HG03558 (cell line): ENCODE measurements around the gene MRPL40.

ENCODE experiments used
- ATAC-seq: cut with Tn5 transposase; IDR thresholded peaks from one replicate; pipeline ENCODE4 v1.9.1; 2021; ENCODE audit warnings: moderate number of reproducible peaks; ENCODE audit not compliant: unreplicated experiment; ENCODE audit errors: extremely low read depth

MRPL40 gene

DNA sequence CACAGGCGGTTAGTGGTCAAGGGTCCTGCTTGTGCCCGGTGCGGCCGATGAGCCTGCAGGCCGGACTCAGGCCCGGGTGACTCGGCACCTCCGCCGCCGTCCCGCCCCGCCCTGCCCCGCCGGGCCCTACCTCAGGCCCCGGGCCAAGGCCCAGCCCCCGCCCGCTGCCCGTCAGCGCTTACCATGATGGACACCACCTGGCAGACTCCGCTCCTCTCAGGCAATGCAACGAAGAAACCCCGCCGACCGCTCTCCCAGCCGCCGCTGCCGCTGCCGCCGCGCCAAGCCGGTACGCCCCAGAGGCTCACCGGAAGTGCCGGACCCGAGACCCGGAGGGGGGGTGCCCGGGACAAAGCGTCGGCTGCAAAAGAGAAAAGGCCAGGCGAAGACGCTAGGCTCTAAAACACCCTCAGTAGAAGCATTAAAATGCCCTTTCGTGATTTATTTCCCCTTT, 46.6 kb downstream of the MRPL40 start, which contains the start of gene UFD1:
UFD1 (minus strand) TSS at position 293 of the 454 bp plus-strand sequence; CDS start at position 185, 108 bp downstream.
- ATAC-seq = no peak

GRCh38 chr22:19479355-19480172, 47.2 kb downstream of the MRPL40 start, which contains the start of gene CDC45:
TSS of gene CDC45 (plus strand) at chr22:19479920. CDS start at chr22:19479969, 49 bp downstream.
- peak; percentile 48 for ATAC-seq

DNA sequence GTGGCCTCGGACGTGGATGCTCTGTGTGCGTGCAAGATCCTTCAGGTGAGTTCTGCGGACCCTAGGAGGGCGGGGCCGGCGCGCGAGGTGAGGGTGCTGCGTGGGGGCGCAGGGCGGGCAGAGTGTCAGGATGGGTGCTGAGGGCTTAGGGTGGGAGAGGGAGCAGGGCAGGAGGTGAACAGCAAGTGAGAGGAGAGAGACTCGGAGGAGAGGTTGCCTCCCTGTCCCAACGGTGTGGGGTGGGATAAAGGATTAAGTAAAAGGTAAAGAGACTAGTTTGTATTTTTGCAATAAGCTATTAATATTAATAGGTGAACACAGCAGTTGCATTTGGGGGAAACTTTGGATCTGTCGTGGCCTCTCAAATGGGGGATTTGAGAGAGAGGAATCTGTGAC, 47.8 kb downstream of the MRPL40 start:
- no peak for ATAC-seq

DNA sequence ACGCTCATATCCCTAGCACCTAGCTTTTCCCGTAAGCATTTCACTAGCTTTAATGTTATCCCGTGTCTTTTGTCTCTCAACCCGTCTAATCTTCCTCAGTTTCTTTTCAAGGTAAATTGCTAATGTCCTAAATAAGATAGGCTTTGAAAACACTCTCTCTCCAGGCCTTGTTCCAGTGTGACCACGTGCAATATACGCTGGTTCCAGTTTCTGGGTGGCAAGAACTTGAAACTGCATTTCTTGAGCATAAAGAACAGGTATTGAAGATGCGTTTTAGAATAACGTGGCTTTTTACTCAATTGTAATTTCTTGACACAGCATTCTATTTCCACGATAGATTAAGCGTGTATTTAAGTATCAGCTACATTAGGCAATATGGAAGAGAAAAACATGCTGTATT, 48.4 kb downstream of the MRPL40 start:
- no peak for ATAC-seq

DNA sequence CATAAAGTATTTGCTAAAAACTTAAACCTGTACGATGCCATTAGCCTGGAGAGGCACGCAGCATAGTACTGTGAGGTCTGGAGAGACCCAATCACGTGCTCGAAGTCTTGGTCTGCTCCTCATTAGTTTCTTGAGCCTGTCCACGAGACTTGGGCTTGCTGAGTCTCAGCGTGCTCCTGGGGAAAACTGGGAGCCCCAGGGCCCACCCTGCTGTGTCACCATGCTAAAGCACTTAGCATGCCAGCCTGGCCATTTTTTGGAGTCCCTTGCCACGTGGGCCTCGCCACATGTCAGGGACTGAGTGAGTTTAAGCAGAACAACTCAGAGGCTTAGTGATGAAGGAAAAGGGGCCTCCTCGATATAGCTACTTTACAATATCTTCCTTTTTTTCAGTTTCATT, 50.0 kb downstream of the MRPL40 start:
- ATAC-seq = no peak

DNA sequence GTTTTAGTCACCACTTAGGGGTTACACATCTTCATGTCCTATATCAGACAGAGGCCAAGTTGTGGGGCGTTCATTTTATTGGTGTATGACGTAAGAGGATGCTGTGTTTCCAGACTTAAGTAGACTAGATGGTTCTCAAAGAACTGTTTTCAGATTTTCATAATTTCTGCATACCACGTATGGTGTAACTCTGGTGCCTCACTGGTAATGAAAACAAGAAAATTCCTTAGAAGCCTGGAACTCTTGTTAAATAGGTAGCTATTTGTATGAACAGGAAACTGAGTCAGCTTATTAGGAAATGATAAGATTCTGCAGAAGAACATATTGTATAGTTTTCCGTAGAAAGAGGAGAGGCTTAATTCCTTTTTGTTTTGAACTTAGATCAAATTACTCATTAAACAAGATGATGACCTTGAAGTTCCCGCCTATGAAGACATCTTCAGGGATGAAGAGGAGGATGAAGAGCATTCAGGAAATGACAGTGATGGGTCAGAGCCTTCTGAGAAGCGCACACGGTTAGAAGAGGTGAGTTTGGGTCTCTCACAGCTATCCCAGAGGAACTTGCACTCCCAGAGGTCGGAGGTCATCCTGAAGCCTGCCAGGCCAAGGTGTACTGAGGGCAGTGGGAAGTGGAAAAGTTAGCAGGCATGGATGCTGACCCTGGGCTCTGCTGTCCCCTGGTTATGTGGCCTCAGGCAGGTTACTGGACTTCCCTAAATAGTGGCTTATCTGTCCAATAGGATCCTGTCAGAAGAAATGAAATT, 51.3 kb downstream of the MRPL40 start:
- ATAC-seq = no peak
